ENCODE results near the gene MIPEP.
"Not testable (repeated sequence)": the region's sequence is repeated elsewhere in the genome, so short reads cannot be mapped to it uniquely, and the experiment has no call there.

The MIPEP gene

GRCh38 chr13:23752111-23753001 lies 136.8 kb downstream of the MIPEP start:
- no peak overlapping the region for H3K4me3 ChIP-seq (ENCODE audit: low read depth, low read length)
- TF ChIP-seq CTCF (IDR thresholded peaks at IDR 0.05; ENCODE audit: low read depth, low read length, missing control alignments): no peak
- in situ Hi-C loops (cut with HindIII; ENCODE audit: low sequenced_read_pairs): no loop called here
- no peak for DNase-seq (ENCODE audit: low read depth)

GRCh38 chr13:23751195-23751594 lies 138.0 kb downstream of the MIPEP start:
- no peak for DNase-seq (ENCODE audit: low read depth)
- no peak overlapping the region for H3K4me3 ChIP-seq (ENCODE audit: low read depth, low read length)
- in situ Hi-C loops (cut with HindIII; ENCODE audit: low sequenced_read_pairs): no loop called here
- TF ChIP-seq CTCF (IDR thresholded peaks at IDR 0.05; ENCODE audit: low read depth, low read length, missing control alignments): no peak

DNA sequence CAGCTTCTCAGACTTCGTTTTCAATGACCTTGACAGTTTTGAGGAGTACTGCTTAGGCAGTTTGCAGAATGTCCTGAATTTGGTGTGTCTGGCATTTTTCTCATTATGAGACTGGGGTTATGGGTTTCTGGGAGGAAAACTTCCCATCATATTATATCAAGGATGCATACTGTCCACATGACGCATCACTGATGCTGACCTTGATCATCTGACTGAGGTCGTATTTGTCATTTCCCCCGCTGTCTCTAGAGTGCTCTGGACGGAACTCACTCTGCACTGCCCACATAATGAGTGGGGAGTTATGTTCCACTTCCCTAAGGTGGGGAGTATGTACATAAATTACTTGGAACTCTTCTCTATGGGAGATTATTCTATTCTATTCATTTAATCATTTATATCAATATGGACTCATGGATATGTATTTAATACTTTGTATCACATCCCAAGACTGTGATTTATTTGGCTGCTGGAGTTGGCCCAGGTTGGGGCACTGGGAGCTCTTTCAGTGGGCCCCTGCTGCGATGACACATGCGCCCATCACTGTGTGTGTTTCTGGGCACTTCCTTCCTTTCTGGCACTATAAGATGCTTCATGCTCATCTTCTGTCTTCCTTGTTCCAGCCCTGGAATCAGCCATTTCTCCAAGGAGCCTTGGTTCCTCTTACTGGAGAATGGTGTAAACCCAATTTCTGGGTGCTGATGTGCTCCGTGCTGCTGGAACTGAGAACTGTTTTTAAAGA lies 138.6 kb downstream of the MIPEP start:
- no peak for TF ChIP-seq CTCF (IDR thresholded peaks at IDR 0.05; ENCODE audit: low read depth, low read length, missing control alignments)
- H3K4me3 ChIP-seq (ENCODE audit: low read depth, low read length): no peak overlapping the region
- in situ Hi-C loops (cut with HindIII; ENCODE audit: low sequenced_read_pairs): no loop called here
- no peak for DNase-seq (ENCODE audit: low read depth)

DNA sequence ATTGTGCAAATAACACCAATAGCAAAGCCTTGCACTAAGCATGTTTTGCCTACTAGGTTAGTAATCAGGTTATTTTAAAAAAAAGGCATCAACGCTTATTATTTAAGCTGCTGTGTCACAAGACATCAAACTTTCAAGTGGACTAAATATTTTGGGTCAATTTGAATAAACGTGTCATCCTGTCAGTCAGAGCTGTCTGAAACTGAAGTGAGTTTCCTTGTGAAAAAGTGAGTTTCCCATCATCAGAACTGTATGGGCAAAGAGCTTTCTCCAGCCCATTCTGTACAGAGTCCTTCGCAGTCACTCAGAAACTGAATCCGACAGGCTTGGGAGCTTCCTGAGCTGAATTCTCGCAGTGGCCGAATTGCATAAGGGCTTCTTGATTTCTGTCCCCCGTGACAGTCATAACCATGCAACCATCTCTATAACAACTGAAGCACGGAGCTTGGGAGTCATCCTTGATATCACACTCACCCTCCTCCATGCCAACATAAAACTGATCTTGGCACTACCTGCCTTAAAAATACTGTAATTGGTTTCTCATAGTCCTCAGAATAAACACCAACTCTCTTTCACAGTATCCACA lies 139.8 kb downstream of the MIPEP start:
- no peak overlapping the region for H3K4me3 ChIP-seq (ENCODE audit: low read depth, low read length)
- in situ Hi-C loops (cut with HindIII; ENCODE audit: low sequenced_read_pairs): no loop called here
- DNase-seq (ENCODE audit: low read depth): no peak
- TF ChIP-seq CTCF (IDR thresholded peaks at IDR 0.05; ENCODE audit: low read depth, low read length, missing control alignments): no peak

DNA sequence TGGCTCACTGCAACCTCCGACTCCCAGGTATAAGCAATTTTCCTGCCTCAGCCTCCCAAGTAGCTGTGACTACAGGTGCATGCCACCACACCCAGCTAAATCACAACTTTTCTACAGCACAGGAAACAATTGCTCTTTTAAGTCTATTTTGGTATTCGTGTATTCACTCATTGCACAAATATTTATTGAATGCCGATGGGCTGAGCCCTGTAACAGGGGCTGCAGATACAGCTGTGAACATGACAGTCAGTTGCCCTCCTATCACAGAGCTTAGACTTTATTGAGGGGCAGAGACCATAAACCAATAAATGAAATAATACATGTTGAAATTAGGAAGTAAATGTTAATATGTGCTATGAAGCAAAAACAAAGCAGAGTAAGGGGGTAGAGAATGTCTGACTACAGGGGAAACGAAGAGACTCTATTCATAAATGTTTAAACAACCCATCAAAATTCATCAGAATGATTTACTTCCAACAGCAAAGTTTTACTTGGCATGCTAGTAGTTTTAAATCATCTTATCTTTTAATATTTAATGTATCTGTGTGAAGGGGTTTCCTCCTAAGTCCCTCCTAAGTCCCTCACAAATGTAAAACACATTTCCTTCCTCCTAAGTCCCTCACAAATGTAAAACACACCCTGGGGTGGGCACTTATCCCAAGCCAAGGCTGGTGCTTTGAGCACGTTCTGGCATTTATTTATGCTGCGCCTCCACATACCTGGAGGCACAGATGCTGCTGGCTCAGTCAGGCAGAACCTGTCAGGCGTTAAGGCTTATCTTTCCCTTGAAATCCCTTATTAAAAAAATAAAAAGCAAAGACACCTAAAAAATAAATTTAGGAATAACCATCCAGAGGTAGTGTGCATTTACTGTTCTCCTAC lies 140.8 kb downstream of the MIPEP start:
- in situ Hi-C loops (cut with HindIII; ENCODE audit: low sequenced_read_pairs): no loop called here
- TF ChIP-seq CTCF (IDR thresholded peaks at IDR 0.05; ENCODE audit: low read depth, low read length, missing control alignments): no peak

GRCh38 chr13:23746141-23746540 lies 143.1 kb downstream of the MIPEP start:
- DNase-seq (ENCODE audit: low read depth); in situ Hi-C loops (cut with HindIII; ENCODE audit: low sequenced_read_pairs): not testable (repeated sequence)

More for the DNA sequence above, 140.8 kb downstream of the MIPEP start:
- no peak overlapping the region for H3K4me3 ChIP-seq (ENCODE audit: low read depth, low read length)
- no peak for DNase-seq (ENCODE audit: low read depth)

More at GRCh38 chr13:23746141-23746540, 143.1 kb downstream of the MIPEP start:
- H3K4me3 ChIP-seq (ENCODE audit: low read depth, low read length): not testable (repeated sequence)
